Lung microvascular endothelial cell (primary cell): ENCODE measurements around the gene FUBP3. TPM values are rescaled to one million over a fixed set of nuclear protein-coding genes. Genes with fewer than 3 reads are reported as not detected.
"Not testable (repeated sequence)": the region's sequence is repeated elsewhere in the genome, so short reads cannot be mapped to it uniquely, and the experiment has no call there.

Experiments
- DNase-seq, 2 donors: peaks; one replicate each; pipeline versions ENCODE4 v3.0.0 to v3.0.0-alpha.2; 2010; ENCODE audit warnings: low read depth in 2 of 2
- total RNA-seq: library from RNA; depleted of rRNA; stranded (reverse); fragments of >200 nt; gene quantifications from 2 replicates; pipeline ENCODE4 v1.2.1, GENCODE V29; 2014

FUBP3 gene
- total RNA-seq, 1 donor from 2014 or later: 27.8 TPM

DNA sequence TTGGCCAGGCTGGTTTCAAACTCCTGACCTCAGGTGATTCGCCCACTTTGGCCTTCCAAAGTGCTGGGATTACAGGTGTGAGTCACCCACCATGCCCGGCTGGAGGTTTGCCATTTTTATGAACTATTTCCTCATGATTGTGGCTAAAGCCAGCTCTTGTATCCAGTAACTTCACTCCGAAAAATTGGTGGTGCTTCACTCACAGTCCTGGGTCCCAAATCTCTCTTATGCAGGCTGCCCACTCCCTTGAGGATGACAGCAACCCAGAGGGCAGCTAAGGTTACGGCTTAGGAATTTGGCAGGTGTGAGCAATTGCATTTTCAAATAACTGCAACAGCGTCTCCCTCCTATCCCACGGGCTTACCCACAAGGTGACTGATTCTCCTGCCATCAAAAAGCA lies 23.4 kb upstream of the FUBP3 start:
- no peak for DNase-seq

DNA sequence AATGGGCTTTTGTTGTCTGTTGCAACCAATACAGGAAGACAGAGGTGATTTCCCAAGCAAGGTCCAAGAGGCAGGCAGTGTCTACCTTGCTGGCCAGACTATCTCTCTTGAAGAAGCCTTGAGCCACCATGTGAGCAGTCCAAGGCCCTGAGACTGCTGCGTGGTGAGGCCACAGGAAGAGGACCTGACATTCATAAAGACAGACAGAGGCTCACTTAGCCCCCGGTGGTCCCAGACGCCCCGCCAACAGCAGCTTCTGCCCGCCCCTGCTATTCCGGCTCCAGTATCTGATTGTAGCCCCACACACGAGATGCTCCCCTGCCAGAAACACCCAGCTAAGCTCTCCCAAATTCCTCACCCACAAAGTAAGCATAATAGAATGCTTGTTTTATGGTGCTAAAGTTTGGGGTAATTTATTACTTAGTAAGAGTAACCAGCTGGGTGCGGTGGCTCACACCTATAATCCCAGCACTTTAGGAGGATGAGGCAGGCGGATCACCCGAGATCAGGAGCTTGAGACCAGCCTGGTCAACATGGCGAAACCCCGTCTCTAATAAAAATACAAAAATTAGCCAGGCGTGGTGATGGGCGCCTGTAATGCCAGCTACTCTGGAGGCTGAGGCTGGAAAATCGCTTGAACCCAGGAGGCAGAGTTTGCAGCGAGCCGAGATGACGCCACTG lies 22.8 kb upstream of the FUBP3 start:
- no peak for DNase-seq

DNA sequence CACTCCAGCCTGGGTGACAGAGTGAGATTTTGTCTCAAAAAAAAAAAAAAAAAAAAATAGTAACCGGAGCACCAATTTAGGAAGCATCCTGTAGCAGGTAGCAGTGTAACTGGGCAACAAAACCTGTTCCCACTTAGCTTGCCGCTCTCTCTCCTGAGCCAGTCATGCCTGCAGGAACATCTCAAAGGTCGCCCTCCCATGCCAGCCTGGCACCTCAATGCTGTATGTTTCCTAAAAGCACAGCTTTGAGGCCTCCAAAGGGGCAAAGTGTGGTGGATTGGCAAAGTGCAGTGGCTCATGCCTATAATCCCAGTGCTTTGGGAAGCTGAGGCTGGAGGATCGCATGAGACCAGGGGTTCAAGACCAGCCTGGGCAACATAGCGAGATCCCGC lies 22.3 kb upstream of the FUBP3 start:
- no peak for DNase-seq

DNA sequence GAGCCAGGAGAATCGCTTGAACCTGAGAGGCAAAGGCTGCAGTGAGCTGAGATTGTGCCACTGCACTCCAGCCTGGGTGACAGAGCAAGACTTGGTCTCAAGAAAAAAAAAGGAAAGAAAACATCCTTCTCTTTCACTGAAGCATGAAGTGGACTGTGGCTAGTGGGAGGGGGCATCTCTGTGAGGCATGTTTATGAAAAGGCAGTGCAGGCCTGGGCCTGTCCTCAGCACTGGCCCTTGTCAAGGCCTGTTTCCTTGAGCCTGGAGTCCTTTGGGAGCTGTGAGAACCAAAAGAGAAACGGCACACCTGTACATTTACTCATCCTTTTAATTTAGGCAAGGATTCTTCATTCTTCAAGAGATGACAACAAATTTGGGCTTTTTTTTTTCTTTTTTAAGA lies 18.3 kb upstream of the FUBP3 start:
- DNase-seq: no peak

DNA sequence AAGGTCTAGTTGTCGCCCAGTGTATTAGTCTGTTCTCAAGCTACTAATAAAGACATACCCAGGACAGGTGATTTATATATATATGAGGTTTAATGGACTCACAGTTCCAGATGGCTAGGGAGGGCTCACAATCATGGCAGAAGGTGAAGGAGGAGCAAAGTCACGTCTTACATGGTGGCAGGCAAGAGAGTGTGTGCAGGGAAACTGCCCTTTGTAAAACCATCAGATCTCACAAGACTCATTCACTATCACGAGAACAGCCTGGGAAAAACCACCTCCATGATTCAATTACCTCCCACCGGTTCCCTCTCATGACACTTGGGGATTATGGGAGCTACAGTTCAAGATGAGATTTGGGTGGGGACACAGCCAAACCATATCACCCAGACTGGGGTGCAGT lies 16.9 kb upstream of the FUBP3 start:
- DNase-seq: not testable (repeated sequence)

DNA sequence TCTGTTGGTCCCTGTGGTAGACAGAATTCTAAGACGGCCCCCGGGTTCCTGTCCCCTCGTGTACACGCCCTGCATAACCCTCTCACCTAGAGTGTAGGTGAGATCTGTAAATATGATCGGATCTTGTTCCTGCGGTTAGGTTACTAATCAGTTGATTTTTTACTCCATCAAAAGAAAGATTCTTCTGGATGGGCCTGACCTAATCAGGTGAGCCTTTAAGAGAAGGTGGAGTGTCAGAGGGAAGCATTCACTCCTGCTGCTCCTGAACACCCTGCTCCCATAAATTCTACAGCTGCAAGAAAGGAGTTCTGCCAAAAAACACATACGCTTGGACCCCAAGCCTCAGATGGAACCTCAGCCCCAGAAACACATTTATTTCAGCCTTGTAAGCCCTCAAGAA lies 15.6 kb upstream of the FUBP3 start:
- no peak for DNase-seq

DNA sequence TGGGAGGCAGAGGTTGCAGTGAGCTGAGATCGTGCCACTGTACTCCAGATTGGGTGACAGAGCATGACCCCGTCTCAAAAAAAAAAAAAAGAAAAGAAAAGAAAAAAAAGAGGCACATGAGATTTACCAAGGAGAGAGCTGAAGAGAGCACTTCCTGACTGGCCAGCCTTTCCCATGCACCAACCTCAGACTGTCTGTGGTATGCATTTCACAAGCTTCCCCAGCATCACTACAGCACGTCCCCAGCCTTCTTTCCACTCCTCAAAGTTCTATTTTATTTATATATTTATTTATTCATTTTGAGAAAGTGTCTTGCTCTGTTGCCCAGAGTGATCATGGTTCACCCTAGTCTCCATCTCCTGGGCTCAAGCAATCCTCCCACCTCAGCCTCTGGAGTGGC lies 13.6 kb upstream of the FUBP3 start:
- DNase-seq: no peak

DNA sequence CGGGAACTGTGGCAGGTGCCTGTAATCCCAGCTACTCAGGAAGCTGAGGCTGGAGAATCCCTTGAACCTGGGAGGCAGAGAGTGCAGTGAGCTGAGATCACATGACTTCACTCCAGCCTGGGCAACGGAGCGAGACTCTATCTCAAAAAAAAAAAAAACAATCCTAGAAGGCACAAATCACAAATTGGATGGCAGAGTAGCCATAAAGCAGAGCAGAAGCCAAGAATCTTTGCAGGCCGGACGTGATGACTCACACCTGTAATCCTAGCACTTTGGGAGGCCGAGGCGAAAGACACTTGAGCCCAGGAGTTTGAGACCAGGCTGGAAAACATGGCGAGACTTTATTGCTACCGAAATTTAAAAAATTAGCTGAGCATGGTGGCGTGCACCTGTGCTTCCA lies 9.2 kb upstream of the FUBP3 start:
- peak in 1 of 2 donors; percentile 55 for DNase-seq

DNA sequence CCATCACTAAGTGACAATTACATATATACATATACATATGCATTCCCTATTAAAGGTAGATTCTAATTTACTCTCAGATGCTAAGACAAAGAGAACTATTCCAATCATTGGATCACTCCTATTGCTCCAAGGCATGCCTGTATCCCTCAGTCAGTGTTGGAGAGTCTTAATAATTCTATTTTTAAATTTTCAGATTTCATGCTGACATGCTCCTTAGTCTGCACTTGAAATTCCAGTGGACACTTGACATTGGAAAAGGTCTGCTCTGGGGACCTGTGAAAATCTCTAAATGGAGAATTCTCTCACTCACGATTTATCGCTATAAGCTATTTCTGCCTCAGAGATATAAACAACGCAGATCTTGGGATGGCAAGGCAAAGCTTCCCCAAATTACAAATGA lies 3.9 kb upstream of the FUBP3 start:
- no peak for DNase-seq

DNA sequence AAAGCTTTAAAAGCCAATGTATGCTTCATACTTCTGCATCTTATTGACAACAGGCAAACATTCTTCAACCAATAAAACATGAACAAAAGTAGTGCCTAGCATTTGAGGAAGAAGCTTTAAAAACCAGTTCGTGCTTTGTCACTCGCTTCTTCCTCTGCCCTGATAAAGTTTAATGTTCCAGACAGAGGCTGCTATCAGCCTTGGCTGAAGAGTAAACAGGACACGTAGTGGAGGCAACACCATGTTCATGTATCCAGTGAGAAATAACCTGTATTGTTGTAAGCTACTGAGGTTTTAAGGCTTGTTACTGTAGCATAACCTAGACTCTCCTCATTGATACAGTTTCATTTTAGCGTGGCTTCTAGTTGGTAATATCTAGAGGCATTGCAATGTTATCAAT lies 3.2 kb upstream of the FUBP3 start:
- DNase-seq: no peak

DNA sequence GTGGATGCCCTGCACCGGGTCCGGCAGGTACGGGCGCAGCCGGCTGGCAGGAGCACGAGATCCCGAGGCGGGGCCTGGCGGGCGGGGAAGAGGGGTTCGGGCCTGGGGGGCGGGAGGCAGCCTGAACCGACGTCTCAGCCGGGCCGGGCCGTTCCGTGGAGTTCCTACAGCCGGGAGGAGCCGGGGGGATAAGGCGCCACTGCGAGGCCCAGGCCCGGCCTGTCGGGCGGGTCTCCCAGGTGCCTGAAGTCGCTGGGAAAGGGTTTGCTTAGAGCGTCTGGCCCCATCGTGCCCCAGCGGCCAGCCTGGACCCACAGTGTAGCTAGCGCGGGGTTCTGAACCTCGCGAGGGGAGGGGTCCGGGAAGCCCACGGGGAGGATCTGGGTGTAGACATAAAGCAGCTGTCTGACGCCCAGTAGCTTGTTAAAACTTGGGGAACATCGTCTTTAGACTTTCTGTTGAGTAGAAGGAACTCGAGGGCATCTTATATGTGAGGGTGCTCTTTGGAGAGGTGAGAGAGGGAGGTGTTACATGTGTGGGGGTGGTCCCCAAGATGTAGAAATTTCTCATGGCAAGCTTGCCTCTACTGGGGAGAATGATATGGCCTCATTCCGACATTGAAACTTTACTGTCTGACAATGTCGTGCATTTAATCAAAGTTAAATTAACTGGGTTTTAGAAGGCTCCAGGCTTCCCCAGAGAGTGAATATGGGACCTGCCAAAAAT lies 524 bp downstream of the FUBP3 start:
- DNase-seq: peak; percentile 23 to 27

DNA sequence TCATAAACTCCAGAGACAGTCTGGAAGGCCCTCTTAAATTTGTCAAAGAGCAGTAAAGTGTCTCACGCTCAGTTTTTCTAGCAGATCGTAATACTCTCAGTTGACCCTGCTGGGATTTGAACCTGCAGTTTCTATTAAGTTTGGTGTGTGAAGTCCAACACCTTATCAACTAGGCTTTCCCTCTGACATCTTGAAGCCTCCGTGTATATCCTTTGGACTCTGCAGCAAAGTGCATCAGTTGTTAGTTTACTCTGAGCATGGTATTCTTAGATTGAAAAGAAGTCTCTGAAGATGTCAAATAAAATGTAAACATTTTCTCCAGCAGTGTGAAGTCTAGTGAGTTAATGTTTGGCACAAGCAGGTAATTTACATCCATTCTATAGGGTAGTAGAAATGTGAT lies 2.4 kb downstream of the FUBP3 start:
- no peak for DNase-seq

DNA sequence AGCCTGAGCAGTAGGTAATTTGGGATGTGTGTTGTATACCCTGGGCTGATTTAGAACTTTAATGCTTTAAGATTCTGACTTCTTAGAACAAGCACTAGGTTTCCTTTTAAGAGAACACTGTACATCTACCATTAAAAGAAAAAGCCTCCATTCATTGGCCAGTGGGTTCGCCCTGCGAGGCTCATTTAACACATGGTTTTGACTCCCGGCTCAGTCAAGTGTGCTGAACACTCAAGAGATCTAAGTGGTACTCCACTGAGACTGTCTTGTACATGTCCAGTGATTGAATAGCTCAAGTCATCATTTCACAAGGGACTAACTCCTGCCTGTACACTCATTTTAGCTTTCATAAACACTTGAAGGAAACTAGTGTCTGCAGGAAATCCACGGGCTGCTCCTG lies 3.9 kb downstream of the FUBP3 start:
- DNase-seq: no peak

DNA sequence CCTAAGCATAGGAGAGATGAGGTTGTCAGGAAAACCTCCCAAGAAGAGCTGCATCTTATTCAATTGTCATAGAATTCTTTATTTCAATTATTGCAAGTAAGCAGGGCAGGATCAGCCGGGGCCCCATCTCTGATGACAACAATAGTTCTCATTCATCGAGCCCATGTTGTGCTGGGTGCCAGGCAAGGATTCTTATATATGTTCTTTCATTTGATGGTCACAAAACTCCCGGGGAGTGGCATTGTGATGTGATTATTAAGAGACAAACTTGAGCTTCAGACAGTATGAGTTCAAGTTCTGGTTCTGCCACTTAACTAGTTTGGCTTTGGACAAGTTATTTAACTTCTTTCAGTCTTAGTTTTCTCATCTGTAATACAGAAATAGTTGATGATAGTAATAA lies 8.5 kb downstream of the FUBP3 start:
- DNase-seq: no peak

DNA sequence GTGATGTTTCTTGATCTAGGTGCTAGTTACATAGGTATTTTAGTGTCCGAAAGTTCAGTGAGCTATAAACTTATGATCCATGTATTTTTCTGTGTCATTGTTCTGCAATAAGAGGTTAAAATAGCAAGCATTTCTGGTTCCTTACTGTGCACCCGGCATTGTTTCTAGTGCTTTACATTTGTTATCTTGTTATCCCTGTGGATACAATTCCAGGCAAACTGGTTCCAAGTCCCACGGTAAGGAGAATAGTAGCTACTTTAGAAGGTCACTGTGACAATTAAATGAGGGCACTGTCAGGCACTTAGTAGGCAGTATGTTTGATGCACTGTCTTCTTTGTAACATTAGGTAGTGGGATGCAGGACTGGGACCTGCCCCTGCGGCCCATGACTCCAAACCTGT lies 9.0 kb downstream of the FUBP3 start:
- DNase-seq: no peak

DNA sequence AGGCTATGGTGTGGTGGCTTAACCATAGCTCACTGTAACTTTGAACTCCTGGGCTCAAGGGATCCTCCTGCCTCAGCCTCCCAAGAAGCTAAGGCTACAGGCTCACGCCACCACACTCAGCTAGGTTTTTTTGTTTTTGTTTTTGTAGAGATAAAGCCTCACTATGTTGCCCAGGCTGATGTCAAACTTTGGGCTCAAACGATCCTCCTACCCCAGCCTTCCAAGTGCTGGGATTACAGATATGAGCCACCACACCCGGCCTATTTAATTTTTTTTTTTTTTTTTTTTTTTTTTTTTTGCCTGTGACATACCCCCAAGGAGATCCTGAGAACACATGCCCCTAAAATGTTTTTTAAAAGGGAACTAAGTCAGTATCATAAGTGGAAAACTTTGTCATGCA lies 10.4 kb downstream of the FUBP3 start:
- no peak for DNase-seq

DNA sequence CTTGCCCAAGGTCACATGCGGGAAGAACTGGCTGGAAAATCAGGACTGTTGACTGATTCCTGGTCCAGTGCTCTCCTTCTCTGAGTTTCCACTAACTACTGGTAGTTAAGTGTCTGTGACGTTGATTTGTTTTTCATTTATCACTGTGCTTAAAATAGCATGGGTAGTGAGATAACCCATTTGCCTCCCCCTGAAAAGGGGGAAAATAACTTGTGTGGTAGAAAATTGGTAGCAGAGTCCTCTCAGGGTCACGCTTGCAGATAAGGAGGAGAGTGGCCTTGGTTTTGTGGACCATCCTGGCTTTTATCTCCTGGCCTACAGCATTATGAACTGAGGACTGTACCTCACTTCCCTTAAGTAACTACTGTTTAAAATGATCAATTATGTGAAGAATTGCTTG lies 10.9 kb downstream of the FUBP3 start:
- no peak for DNase-seq

DNA sequence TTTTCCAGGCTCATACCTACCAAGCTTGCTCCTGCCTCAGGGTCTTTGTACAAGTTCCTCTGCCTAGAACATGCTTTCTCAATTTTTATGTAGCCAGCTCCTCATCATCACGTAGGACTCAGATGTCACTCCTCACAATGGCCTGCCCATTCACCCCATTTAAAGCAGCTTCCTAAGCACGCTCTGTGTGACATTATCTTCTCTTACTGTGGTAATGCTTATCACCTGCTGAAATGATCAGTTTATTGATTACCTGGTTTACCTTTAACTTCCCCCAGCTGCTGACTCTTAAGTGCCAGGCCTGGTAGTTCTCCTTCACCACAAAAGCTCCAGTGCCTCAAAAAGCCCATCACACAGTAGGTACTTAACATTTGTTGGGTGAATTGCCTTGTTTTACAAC lies 13.6 kb downstream of the FUBP3 start:
- DNase-seq: no peak

DNA sequence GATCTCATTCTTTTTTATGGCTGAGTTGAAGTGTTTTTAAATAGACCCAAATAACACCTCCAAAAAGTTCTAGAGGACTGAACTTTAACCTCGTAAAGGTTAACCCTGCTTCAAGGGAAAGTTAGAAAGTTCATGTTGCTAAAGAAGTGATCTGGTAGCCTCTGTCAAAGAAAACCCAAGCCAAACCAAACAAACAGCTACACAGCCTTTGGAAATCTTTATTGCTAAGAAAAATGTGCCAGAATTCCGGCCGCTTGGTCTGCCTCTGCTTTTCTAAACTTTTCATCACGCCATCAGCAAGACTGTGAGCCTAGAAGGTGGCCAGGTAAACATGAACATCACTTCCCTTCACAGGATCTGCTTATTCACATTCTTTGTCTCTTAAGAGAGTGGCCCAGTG lies 17.9 kb downstream of the FUBP3 start:
- DNase-seq: no peak

DNA sequence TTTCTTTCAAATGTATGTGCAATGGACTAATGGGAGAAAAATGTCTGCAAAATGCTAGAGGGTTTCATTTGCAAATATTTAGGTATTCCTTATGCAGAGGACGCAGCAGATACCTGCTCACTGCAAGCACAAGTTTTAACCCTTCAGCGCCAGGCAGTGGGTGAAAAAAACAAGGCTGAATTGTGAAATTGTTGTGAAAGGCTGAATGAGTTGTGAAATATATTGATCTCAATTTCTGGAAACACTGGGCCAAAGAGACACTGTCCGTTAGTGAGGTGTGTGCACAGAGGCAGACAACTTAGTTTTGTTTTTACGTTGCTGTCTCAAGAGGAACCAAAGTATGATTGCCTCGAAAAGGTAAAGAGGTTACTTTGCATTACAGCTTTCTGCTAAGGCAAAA lies 18.8 kb downstream of the FUBP3 start:
- no peak for DNase-seq

DNA sequence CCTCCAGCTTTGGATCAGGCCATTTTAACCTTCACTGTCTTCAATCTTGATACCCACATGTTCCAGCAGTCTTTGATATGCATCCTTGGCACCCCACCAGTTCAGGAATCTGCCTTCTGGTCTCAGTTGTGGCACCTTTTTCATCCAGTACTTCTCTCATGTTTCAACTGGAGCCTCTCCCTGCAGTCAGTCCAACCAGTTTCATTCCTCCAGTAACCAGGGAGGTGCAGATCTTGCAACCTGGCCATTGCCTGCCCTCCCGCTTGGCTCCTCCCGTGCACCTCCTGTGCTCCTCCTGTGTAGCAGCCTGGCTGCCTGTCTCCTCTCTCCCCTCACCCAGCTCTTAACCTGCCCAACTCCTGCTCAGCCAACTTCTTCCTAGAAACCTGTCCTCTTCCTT lies 20.2 kb downstream of the FUBP3 start:
- DNase-seq: no peak

DNA sequence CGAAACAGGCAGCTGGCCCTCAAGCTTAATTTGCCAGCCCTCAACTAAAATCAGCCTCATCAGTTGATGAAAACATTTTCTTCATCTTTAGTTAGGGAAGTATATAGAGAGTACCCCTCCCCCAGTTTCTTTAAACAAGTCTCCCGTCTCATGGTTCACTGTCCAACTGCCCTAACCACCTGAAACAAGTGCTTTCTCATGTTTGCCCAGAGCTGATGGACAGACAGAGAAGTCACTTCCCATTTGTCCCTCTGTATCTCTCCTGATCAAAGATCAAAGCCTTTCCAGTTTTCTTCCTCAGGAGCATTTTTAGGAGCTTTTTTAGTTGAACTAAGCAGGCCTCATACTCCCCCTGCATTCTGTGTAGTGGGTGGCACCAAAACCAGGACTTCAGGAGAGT lies 21.7 kb downstream of the FUBP3 start:
- no peak for DNase-seq

DNA sequence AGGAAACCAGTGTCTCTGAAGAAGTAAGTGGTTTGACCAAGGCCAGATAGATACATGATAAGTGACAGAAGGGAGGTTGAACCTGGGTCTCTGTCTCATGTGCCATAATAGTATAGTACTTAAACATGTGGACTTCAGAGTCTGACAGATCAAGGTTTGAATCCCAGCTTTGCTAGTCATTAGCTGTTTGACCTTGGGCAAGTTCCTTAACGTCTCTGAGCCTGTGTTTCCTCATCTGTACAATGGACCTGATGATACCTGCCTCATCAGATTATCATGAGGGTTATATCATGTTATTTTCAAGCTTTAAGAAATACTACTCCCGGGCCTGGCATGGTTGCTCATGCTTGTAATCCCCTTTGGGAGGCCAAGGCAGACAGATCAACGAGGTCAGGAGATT lies 24.9 kb downstream of the FUBP3 start:
- no peak for DNase-seq
